Measurements from ENCODE around the gene MINAR1.

GRCh38 chr15:79437275-79438000, 5.3 kb downstream of the MINAR1 start:
- TF ChIP-seq CTCF (IDR thresholded peaks at IDR 0.05) = no peak
- no peak for TF ChIP-seq ZNF121 (CRISPR knock-in tag; IDR thresholded peaks at IDR 0.05)
- TF ChIP-seq NFYB (CRISPR knock-in tag; conservative IDR thresholded peaks at IDR 0.05; ENCODE audit: low read depth) = no peak
- no peak for TF ChIP-seq IRF2 (CRISPR knock-in tag; IDR thresholded peaks at IDR 0.05; ENCODE audit: borderline replicate concordance, low read depth)
- TF ChIP-seq ESRRA (CRISPR knock-in tag; IDR thresholded peaks at IDR 0.05; ENCODE audit: borderline replicate concordance) = no peak
- TF ChIP-seq MAX (CRISPR knock-in tag; IDR thresholded peaks at IDR 0.05) = no peak
- TF ChIP-seq CREM (CRISPR knock-in tag; IDR thresholded peaks at IDR 0.05) = no peak
- TF ChIP-seq E2F5 (CRISPR knock-in tag; IDR thresholded peaks at IDR 0.05) = no peak
- TF ChIP-seq ZNF138 (CRISPR knock-in tag; conservative IDR thresholded peaks at IDR 0.05) = no peak
- TF ChIP-seq CDX4 (CRISPR knock-in tag; IDR thresholded peaks at IDR 0.05; ENCODE audit: borderline replicate concordance) = no peak

Data from WTC11 (cell line).